Osteoblast (primary cell): Measurements from ENCODE around the gene ACTR3C. TPM values are rescaled to one million over a fixed set of nuclear protein-coding genes. Genes with fewer than 3 reads are reported as not detected.
A peak's percentile ranks its signal among the peaks of the same experiment; 100 is the strongest.

Experiments
- DNase-seq: peaks from one replicate; pipeline ENCODE4 v3.0.0; 2011; ENCODE audit warnings: low spot score, mixed read lengths; ENCODE audit not compliant: insufficient read length; ENCODE audit errors: missing footprints
- H2AFZ ChIP-seq: 2 replicates; pipeline ENCODE4 v1.6.0; 2011; ENCODE audit warnings: mild to moderate bottlenecking, low read length
- H3K27ac ChIP-seq: 2 replicates; pipeline ENCODE4 v1.5.1; 2011; ENCODE audit warnings: mild to moderate bottlenecking, low read depth, low read length, moderate library complexity
- H3K27me3 ChIP-seq: 2 replicates; pipeline ENCODE4 v1.6.0; 2012; ENCODE audit warnings: mild to moderate bottlenecking, control low read depth, inconsistent platforms, low read length, moderate library complexity; ENCODE audit not compliant: insufficient read depth
- H3K36me3 ChIP-seq: 2 replicates; pipeline ENCODE4 v1.5.1; 2011; ENCODE audit warnings: mild to moderate bottlenecking, low read length, control low read depth, moderate library complexity; ENCODE audit not compliant: insufficient read depth
- H3K4me1 ChIP-seq: 2 replicates; pipeline ENCODE4 v1.5.1; 2011; ENCODE audit warnings: mild to moderate bottlenecking, low read length, control low read depth, moderate library complexity; ENCODE audit not compliant: insufficient read depth
- H3K4me2 ChIP-seq: 2 replicates; pipeline ENCODE4 v1.6.0; 2011; ENCODE audit warnings: mild to moderate bottlenecking, low read length; ENCODE audit not compliant: insufficient read depth
- H3K4me3 ChIP-seq: fragments of 200-600 bp; sonication (generic); 3 replicates; pipeline ENCODE4 v1.5.1; 2012; ENCODE audit warnings: mild to moderate bottlenecking, low read length, inconsistent platforms; ENCODE audit not compliant: insufficient read depth
- H3K79me2 ChIP-seq: 2 replicates; pipeline ENCODE4 v1.6.0; 2012; ENCODE audit warnings: mild to moderate bottlenecking, low read length, control low read depth, inconsistent platforms; ENCODE audit not compliant: insufficient read depth
- H3K9me3 ChIP-seq: 2 replicates; pipeline ENCODE4 v1.5.1; 2011; ENCODE audit warnings: low read depth, low read length, control low read depth
- H4K20me1 ChIP-seq: 2 replicates; pipeline ENCODE4 v1.6.0; 2012; ENCODE audit warnings: mild to moderate bottlenecking, low read length, control low read depth; ENCODE audit not compliant: insufficient read depth
- CTCF ChIP-seq: IDR thresholded peaks from 2 replicates; pipeline ENCODE4 v1.5.1; 2011; ENCODE audit warnings: mild to moderate bottlenecking, low read depth, low read length, moderate library complexity; ENCODE audit errors: extremely low read depth
- total RNA-seq: library from RNA; depleted of rRNA; stranded (reverse); fragments of >200 nt; gene quantifications from 2 replicates; pipeline ENCODE4 v1.2.3, GENCODE V29; 2012

ACTR3C gene
- total RNA-seq, 1 donor, result 1.8 TPM

GRCh38 chr7:150324373-150324961, 1.1 kb upstream of the ACTR3C start:
- Histone ChIP-seq H4K20me1 (no peaks in the 10 kb centered on the region), H3K79me2 (no peaks in the 10 kb centered on the region), H3K9me3 (no peaks in the 10 kb centered on the region), H3K27me3 (no peaks in the 10 kb centered on the region), H3K4me1 (no peaks in the 10 kb centered on the region), H2AFZ (no peak overlapping the region), H3K27ac (no peak overlapping the region), H3K36me3 (no peaks in the 10 kb centered on the region), H3K4me2 (no peak overlapping the region), H3K4me3 (no peak overlapping the region)
- TF ChIP-seq CTCF, result no peak
- peak; percentile 71 for DNase-seq

GRCh38 chr7:150323682-150324372, 482 bp upstream of the ACTR3C start:
- H4K20me1 ChIP-seq, result no peaks in the 10 kb centered on the region

GRCh38 chr7:150322114-150322832, 1.1 kb downstream of the ACTR3C start:
- Histone ChIP-seq H3K79me2 (no peaks in the 10 kb centered on the region), H3K4me3 (peak overlapping the region; percentile 57), H4K20me1 (no peaks in the 10 kb centered on the region), H3K4me2 (peak overlapping the region; percentile 39), H3K27ac (no peak overlapping the region), H3K36me3 (no peaks in the 10 kb centered on the region), H3K27me3 (no peaks in the 10 kb centered on the region), H3K4me1 (no peaks in the 10 kb centered on the region), H3K9me3 (no peaks in the 10 kb centered on the region), H2AFZ (no peak overlapping the region)
- DNase-seq, result no peak
- TF ChIP-seq CTCF, result no peak

More at GRCh38 chr7:150323682-150324372, 482 bp upstream of the ACTR3C start:
- Histone ChIP-seq H3K9me3 (no peaks in the 10 kb centered on the region), H3K4me2 (peak overlapping the region; percentile 39), H3K27ac (no peak overlapping the region), H2AFZ (peak overlapping the region; percentile 72), H3K36me3 (no peaks in the 10 kb centered on the region), H3K79me2 (no peaks in the 10 kb centered on the region), H3K4me1 (no peaks in the 10 kb centered on the region), H3K4me3 (peak overlapping the region; percentile 57), H3K27me3 (no peaks in the 10 kb centered on the region)
- no peak for DNase-seq
- no peak for TF ChIP-seq CTCF

- Histone ChIP-seq H3K4me3 (no peak overlapping the region), H3K4me2 (no peak overlapping the region)
These were observed 1.6 kb downstream of the ACTR3C start for GRCh38 chr7:150321788-150322113.

More at GRCh38 chr7:150321788-150322113, 1.6 kb downstream of the ACTR3C start:
- no peaks in the 10 kb centered on the region for H3K79me2 ChIP-seq
- no peaks in the 10 kb centered on the region for H3K27me3 ChIP-seq
- no peaks in the 10 kb centered on the region for H3K36me3 ChIP-seq
- no peak for DNase-seq
- no peaks in the 10 kb centered on the region for H3K4me1 ChIP-seq
- no peak overlapping the region for H3K27ac ChIP-seq
- no peaks in the 10 kb centered on the region for H3K9me3 ChIP-seq
- no peaks in the 10 kb centered on the region for H4K20me1 ChIP-seq
- H2AFZ ChIP-seq, result no peak overlapping the region
- no peak for TF ChIP-seq CTCF
